GM19099 (cell line): Measurements from ENCODE around the gene WDR20.

Experiments used
- POLR2A ChIP-seq: IDR thresholded peaks from 3 replicates; pipeline ENCODE4 v1.6.1; 2011; ENCODE audit warnings: low read depth; ENCODE audit not compliant: insufficient read length; ENCODE audit errors: extremely low read depth

WDR20 gene

GRCh38 chr14:102120888-102121287 is 18.8 kb upstream of the WDR20 start:
- no peak for TF ChIP-seq POLR2A

DNA sequence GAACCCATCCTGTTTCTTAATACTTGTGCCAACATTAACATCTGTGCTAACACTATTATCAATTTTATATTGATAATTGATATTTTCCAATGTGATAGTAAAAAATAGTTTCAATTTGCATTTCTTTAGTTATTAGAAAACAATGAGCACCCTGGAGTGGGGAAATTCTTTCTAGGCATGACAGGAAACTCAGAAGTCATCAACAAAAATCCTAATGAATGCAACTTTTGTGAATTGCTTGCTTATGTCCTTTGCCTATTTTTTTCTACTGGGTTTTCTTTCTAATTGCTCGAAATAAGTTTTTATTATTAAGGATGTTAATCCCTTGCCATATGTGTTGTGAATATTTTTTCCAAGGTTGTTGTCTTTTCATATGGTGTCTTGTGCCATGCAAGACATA is 18.1 kb upstream of the WDR20 start:
- TF ChIP-seq POLR2A, result no peak

DNA sequence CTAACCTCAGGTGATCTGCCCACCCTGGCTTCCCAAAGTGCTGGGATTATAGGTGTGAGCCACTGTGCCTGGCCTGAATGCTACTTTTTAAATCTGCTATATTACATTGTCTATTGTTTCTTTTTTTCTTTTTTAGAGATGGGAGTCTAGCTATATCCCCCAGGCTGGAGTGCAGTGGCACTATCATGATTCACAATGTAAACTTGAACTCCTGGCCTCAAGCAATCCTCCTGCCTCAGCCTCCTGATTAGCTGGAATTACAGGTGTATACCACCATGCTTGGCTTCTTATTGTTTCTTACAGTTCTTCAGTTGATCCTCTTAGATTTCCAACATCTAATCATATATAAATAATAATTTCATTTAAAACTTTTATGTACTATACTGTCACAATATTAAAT is 15.3 kb upstream of the WDR20 start:
- TF ChIP-seq POLR2A, result no peak

DNA sequence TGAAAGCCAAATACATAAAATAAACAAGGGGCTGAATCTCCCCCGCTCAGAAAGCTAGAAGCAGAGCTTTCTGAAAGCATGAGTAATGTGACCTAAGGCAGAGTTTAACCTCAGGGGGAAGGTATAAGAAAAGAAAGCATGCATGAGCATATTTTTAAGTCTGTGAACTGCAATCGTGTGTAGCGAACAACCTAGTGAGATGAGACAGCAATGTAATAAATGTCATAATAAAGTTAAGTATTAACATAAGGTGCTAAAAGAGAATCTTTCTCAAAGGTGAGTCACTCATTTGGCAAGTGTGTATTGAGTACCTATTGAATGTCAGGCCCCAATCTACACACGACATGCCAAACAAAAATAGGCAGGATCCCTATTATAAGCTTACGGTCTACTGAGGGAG is 14.2 kb upstream of the WDR20 start:
- TF ChIP-seq POLR2A, result no peak

- TF ChIP-seq POLR2A, result no peak
These were observed 12.8 kb upstream of the WDR20 start for GRCh38 chr14:102126807-102127455.

GRCh38 chr14:102131741-102132140 is 8.0 kb upstream of the WDR20 start:
- no peak for TF ChIP-seq POLR2A

- no peak for TF ChIP-seq POLR2A
These were observed 1.2 kb upstream of the WDR20 start for GRCh38 chr14:102138535-102138934.

GRCh38 chr14:102138961-102139285 is 774 bp upstream of the WDR20 start:
- TF ChIP-seq POLR2A, result no peak

DNA sequence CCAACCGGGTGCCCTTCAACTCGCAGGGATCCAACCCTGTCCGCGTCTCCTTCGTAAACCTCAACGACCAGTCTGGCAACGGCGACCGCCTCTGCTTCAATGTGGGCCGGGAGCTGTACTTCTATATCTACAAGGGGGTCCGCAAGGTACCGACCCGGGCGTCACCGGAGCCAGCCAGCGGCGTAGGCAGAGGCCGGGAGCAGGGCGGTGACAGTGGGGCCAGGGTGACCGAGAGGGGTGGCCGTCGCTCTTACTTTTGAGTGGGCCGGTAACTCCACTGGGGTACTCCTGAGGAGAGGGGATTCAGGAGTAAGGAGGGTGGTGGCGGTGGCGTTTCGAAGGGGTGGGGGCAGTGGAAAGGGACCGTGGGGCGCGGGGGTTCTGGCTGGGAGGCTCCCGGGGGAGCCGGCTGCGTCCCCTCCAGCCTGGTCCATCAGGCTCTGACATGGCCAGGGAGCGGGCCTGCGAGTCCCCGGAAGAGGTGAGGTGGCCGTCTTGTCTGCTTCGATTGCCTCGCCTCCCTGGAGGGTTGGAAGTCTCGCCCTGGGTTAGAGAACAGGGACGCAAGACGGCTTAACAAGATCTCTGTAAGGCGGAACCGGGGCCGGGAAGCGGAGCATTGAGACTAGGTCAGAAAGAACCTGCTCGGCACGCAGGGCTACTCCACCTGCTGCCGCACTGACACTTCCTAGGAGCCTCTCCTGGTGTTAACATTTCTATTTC is 491 bp downstream of the WDR20 start:
- no peak for TF ChIP-seq POLR2A

DNA sequence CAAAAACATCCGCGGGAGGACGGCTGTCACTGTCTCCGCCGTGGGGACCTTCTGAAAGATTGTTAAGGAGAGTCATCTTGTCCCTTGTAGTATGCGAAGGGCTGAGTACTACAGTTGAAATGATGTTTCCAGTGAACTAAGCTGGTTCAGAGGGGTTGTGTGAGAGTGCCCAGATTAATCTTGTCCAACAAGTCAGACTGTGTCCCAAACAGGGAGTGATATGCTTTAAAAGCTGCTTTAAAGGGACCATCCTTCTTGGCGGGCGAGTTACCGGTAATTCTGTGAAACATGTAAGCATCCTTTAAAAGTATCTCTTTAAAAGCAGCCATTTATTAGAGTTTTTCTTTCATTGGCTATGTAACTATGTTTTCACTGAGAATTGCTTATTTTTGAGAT is 1.1 kb downstream of the WDR20 start:
- no peak for TF ChIP-seq POLR2A

DNA sequence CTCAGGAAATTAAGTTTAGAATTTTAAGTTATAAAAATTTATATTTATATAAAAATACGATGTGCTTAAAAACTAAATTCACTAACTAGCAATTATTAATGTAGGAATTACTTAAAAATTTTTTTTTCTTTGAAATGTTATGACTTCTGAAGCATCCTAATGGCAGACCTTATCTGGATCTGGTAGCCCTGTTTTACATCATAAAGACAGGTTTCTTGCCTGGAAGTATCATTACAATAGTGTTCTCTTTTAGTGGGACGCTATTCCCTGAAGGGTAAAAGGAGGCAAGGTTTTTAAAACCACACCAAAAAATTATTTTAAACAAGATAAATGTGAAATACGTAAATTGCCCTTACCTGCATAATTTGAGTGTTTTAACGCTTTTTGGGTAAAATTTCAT is 2.1 kb downstream of the WDR20 start:
- TF ChIP-seq POLR2A, result no peak

DNA sequence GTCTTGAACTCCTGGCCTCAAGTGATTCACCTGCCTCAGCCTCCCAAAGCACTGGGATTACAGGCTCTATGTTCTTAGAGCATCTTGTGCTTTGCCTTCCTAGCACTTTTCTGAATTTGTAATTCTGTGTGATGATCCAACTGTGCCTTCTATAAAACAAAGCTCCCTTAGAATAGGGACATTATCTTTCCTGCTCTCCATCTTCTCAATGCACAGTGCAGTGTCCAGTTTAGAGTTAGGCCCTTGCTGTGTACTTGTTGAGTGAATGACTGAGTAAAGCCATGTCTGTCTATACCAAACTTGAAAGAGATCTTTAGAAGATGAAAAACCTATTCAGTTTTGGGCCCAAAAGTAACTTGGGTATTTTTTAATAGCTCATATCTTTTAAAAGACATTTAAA is 5.2 kb downstream of the WDR20 start:
- TF ChIP-seq POLR2A, result no peak

- TF ChIP-seq POLR2A, result no peak
These were observed 5.7 kb downstream of the WDR20 start for GRCh38 chr14:102145395-102145794.

GRCh38 chr14:102146423-102146822 is 6.7 kb downstream of the WDR20 start:
- TF ChIP-seq POLR2A, result no peak

- no peak for TF ChIP-seq POLR2A
These were observed 10.4 kb downstream of the WDR20 start for GRCh38 chr14:102150083-102150482.

DNA sequence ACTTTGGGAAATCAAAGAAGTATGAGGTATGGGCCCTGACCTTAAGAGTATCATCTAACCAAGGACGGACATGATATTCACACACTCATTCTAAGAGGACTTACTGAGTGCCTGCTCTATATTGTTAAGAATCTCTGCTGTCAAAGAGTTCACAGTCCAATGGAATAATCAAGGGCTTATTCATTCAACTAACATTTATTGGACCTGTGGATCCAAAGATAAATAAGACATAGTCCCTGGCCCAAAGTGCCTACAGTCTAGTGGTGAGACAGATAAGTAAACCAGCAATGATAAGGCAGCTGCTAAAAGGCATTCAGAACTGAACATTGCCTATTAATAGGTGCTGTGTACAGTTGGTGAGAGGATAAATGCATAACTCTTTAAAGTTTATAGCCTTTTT is 11.0 kb downstream of the WDR20 start:
- no peak for TF ChIP-seq POLR2A

- TF ChIP-seq POLR2A, result no peak
These were observed 14.4 kb downstream of the WDR20 start for GRCh38 chr14:102154121-102154520.

DNA sequence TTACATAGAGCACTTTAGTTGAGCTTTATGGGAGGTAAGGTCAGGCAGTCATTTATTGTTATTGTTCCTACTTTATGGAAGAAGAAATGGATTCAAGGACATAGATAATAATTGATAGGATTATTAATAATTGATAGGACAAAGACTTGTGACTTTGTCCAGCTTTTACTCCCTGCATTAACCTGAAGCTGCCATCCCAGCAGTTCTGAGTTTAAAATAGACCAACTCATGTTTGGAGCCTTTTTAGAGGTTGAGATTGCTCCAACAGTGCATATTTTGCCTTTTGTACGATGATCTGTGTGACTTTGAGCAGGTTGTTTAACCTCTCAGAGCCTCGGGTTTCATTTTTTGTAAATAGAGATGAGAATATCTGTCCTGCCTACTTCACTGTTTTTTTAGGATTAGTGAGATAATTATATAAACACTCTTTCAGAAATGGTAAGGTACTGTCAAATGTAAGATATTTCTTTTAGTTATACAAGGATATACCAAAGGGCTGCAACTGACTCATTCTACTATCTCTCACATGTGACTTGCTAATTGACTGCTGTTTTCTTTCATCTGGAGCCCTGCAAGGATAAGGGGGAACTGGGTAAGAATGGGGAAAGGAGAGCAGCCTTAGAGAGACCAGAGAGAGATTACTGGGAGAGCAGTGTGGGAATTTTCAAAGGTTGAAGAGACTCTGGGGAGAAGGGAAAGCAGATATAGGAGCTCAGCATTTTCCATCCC is 15.3 kb downstream of the WDR20 start:
- no peak for TF ChIP-seq POLR2A
